Activated T-cell treated with anti-CD3 and anti-CD28 coated beads, Interleukin-2, amount 50 U/mL, for 72 hours (primary cell): ENCODE data around the gene MDP1. TPM values are rescaled to one million over a fixed set of nuclear protein-coding genes. Genes with fewer than 3 reads are reported as not detected.

Experiments
- ATAC-seq, 2 donors: fragments of 150-1000 bp; cut with Tn5 transposase; replicated peaks in 1 of 2; 2 replicates each; pipeline ENCODE4 v1.10.0; 2021; ENCODE audit warnings: moderate library complexity in 2 of 2, mild to moderate bottlenecking in 1 of 2
- DNase-seq, 2 donors: peaks; one replicate each; pipeline ENCODE4 v3.0.0; 2021 to 2022; ENCODE audit warnings: mixed read lengths in 1 of 2
- H3K27ac Mint-ChIP-seq: one replicate; pipeline ENCODE4 v1.8.0; 2022; ENCODE audit warnings: mild to moderate bottlenecking, moderate library complexity, mixed read lengths
- H3K27me3 Mint-ChIP-seq: one replicate; pipeline ENCODE4 v1.8.0; 2022; ENCODE audit warnings: low read depth, mixed read lengths
- H3K36me3 Mint-ChIP-seq, 2 donors: one replicate each; pipeline ENCODE4 v1.8.0; 2022; ENCODE audit warnings: mixed read lengths in 2 of 2, mild to moderate bottlenecking in 1 of 2; ENCODE audit not compliant: insufficient read depth in 2 of 2
- H3K4me1 Mint-ChIP-seq: one replicate; pipeline ENCODE4 v1.8.0; 2022; ENCODE audit warnings: low read depth, mixed read lengths
- H3K4me3 Mint-ChIP-seq, 2 donors: one replicate each; pipeline ENCODE4 v1.8.0; 2022; ENCODE audit warnings: mild to moderate bottlenecking in 2 of 2, mixed read lengths in 2 of 2, moderate library complexity in 2 of 2
- H3K9me3 Mint-ChIP-seq, 2 donors: one replicate each; pipeline ENCODE4 v1.8.0; 2022; ENCODE audit warnings: mixed read lengths in 2 of 2
- total RNA-seq, 2 donors: library from RNA; stranded (reverse); gene quantifications; one replicate each; pipeline ENCODE4 v1.2.3, GENCODE V29; 2022

The MDP1 gene
- total RNA-seq, 2 donors from 2014 or later = 16.8 to 20.2 TPM

GRCh38 chr14:24176599-24176998 lies 39.3 kb downstream of the MDP1 start:
- Mint-ChIP-seq H3K27ac (peak overlapping the region; percentile 49), H3K4me3 (no peak overlapping the region), H3K9me3 (no peaks in the 10 kb centered on the region), H3K36me3 (peaks cover 0 to 4% of the 10 kb centered on the region in 2 donors), H3K27me3 (no peaks in the 10 kb centered on the region), H3K4me1 (peaks cover 6% of the 10 kb centered on the region)
- DNase-seq = no peak
- no peak for ATAC-seq

GRCh38 chr14:24172871-24173281 lies 43.0 kb downstream of the MDP1 start:
- Mint-ChIP-seq H3K9me3 (no peaks in the 10 kb centered on the region), H3K4me3 (peak overlapping the region; percentile 63 to 91), H3K27ac (peak overlapping the region; percentile 91), H3K27me3 (no peaks in the 10 kb centered on the region), H3K36me3 (peaks cover 7 to 11% of the 10 kb centered on the region in 2 donors), H3K4me1 (peaks cover 25% of the 10 kb centered on the region)
- DNase-seq = no peak
- no peak for ATAC-seq

GRCh38 chr14:24172261-24172860 lies 43.5 kb downstream of the MDP1 start:
- Mint-ChIP-seq H3K4me3 (peak overlapping the region; percentile 82 to 91), H3K36me3 (peaks cover 8 to 14% of the 10 kb centered on the region in 2 donors), H3K27me3 (no peaks in the 10 kb centered on the region), H3K27ac (no peak overlapping the region), H3K9me3 (no peaks in the 10 kb centered on the region), H3K4me1 (peaks cover 30% of the 10 kb centered on the region)
- ATAC-seq (no peak), DNase-seq (no peak)

GRCh38 chr14:24171422-24172260 lies 44.2 kb downstream of the MDP1 start, which contains the start of gene REC8:
Gene REC8 (plus strand): TSS chr14:24172080. CDS start chr14:24172553, 473 bp downstream.
- H3K4me3 Mint-ChIP-seq = peak within 1 kb of the TSS; percentile 82 to 91
- peak; percentile 78 to 79 for ATAC-seq
- H3K27ac Mint-ChIP-seq = peak within 1 kb of the TSS; percentile 91
- H3K36me3 Mint-ChIP-seq = peaks cover 9 to 19% of the 10 kb centered on the region in 2 donors
- H3K4me1 Mint-ChIP-seq = peaks cover 37% of the 10 kb centered on the region
- DNase-seq = peak; percentile 71 to 77
- no peaks in the 10 kb centered on the region for H3K27me3 Mint-ChIP-seq
- H3K9me3 Mint-ChIP-seq = no peaks in the 10 kb centered on the region

- peak overlapping the region; percentile 36 for H3K27ac Mint-ChIP-seq
- DNase-seq (no peak), ATAC-seq (no peak)
- H3K27me3 Mint-ChIP-seq = no peaks in the 10 kb centered on the region
- H3K4me1 Mint-ChIP-seq = peaks cover 73% of the 10 kb centered on the region
- H3K4me3 Mint-ChIP-seq = no peak overlapping the region
- no peaks in the 10 kb centered on the region for H3K9me3 Mint-ChIP-seq
- H3K36me3 Mint-ChIP-seq = peaks cover 24 to 54% of the 10 kb centered on the region in 2 donors
These were observed 48.3 kb downstream of the MDP1 start for GRCh38 chr14:24167469-24168114.

- Mint-ChIP-seq H3K36me3 (peaks cover 32 to 63% of the 10 kb centered on the region in 2 donors), H3K4me3 (no peak overlapping the region), H3K4me1 (peaks cover 75% of the 10 kb centered on the region), H3K9me3 (no peaks in the 10 kb centered on the region), H3K27ac (no peak overlapping the region), H3K27me3 (no peaks in the 10 kb centered on the region)
- no peak for DNase-seq
- ATAC-seq = no peak
These were observed 50.1 kb downstream of the MDP1 start for GRCh38 chr14:24165785-24166184.

GRCh38 chr14:24164518-24164991 lies 51.3 kb downstream of the MDP1 start:
- ATAC-seq (no peak), DNase-seq (no peak)
- H3K9me3 Mint-ChIP-seq = no peaks in the 10 kb centered on the region
- peaks cover 72% of the 10 kb centered on the region for H3K4me1 Mint-ChIP-seq
- H3K27me3 Mint-ChIP-seq = no peaks in the 10 kb centered on the region
- peak overlapping the region; percentile 21 for H3K27ac Mint-ChIP-seq
- H3K4me3 Mint-ChIP-seq = no peak overlapping the region
- H3K36me3 Mint-ChIP-seq = peaks cover 31 to 58% of the 10 kb centered on the region in 2 donors

Other genes starting within 250 kb of the MDP1 start
- 10 to 100 TPM; 24.7 to 27.2 TPM for gene DHRS4L2, start 227.1 kb downstream of the MDP1 start, total RNA-seq
- gene CARMIL3, start 164.1 kb downstream of the MDP1 start, total RNA-seq = 1 to 10 TPM; 1.9 to 2.1 TPM
- under 1 TPM; 0.12 to 0.14 TPM for gene CPNE6, start 144.5 kb downstream of the MDP1 start, total RNA-seq
- 100 to 1,000 TPM; 161 to 180 TPM for gene PCK2, start 121.8 kb downstream of the MDP1 start, total RNA-seq
- 100 to 1,000 TPM; 109 to 124 TPM for gene DCAF11, start 101.3 kb downstream of the MDP1 start, total RNA-seq
- 1 to 10 TPM; 5.2 TPM for gene NRL, start 101.1 kb downstream of the MDP1 start, total RNA-seq
- 1 to 10 TPM in 1 of 2 donors, under 1 TPM in 1; 0.46 to 2.2 TPM for gene FITM1, start 85.4 kb downstream of the MDP1 start, total RNA-seq
- gene PSME1, start 79.9 kb downstream of the MDP1 start, total RNA-seq = 100 to 1,000 TPM; 342 to 378 TPM
- 10 to 100 TPM; 38.0 to 56.5 TPM for gene EMC9, start 74.5 kb downstream of the MDP1 start, total RNA-seq
- gene PSME2, start 69.5 kb downstream of the MDP1 start, total RNA-seq = 100 to 1,000 TPM; 369 to 376 TPM
- gene RNF31, start 68.6 kb downstream of the MDP1 start, total RNA-seq = 10 to 100 TPM; 88.7 to 90.6 TPM
- gene IRF9, start 54.8 kb downstream of the MDP1 start, total RNA-seq = 100 to 1,000 TPM; 245 to 263 TPM
- gene REC8, start 44.0 kb downstream of the MDP1 start, total RNA-seq = 10 to 100 TPM; 48.0 to 57.9 TPM
- 10 to 100 TPM; 30.9 to 38.0 TPM for gene IPO4, start 27.2 kb downstream of the MDP1 start, total RNA-seq
- 10 to 100 TPM; 27.4 to 32.5 TPM for gene TM9SF1, start 20.6 kb downstream of the MDP1 start, total RNA-seq
- under 1 TPM in 1 of 2 donors, not detected in 1; 0.88 TPM for gene TSSK4, start 10.4 kb downstream of the MDP1 start, total RNA-seq
- gene CHMP4A, start 2.6 kb downstream of the MDP1 start, total RNA-seq = 100 to 1,000 TPM; 105 to 119 TPM
- 100 to 1,000 TPM; 127 to 148 TPM for gene NEDD8, start 16.3 kb upstream of the MDP1 start, total RNA-seq
- 10 to 100 TPM; 67.5 to 75.5 TPM for gene GMPR2, start 16.9 kb upstream of the MDP1 start, total RNA-seq
- 100 to 1,000 TPM in 1 of 2 donors, 10 to 100 TPM in 1; 87.7 to 103 TPM for gene TINF2, start 26.6 kb upstream of the MDP1 start, total RNA-seq
- gene TGM1, start 47.1 kb upstream of the MDP1 start, total RNA-seq = 10 to 100 TPM in 1 of 2 donors, 1 to 10 TPM in 1; 9.3 to 14.0 TPM
- gene RABGGTA, start 55.5 kb upstream of the MDP1 start, total RNA-seq = 10 to 100 TPM; 53.8 to 56.2 TPM
- gene DHRS1, start 83.7 kb upstream of the MDP1 start, total RNA-seq = 10 to 100 TPM; 28.5 to 29.0 TPM
- gene NOP9, start 83.8 kb upstream of the MDP1 start, total RNA-seq = 10 to 100 TPM; 31.7 to 34.0 TPM
- gene CIDEB, start 91.9 kb upstream of the MDP1 start, total RNA-seq = 10 to 100 TPM; 11.6 to 12.9 TPM
- gene LTB4R2, start 94.1 kb upstream of the MDP1 start, total RNA-seq = 10 to 100 TPM; 21.5 to 23.4 TPM
- gene LTB4R, start 95.4 kb upstream of the MDP1 start, total RNA-seq = 10 to 100 TPM; 27.1 to 28.5 TPM
- gene ADCY4, start 119.0 kb upstream of the MDP1 start, total RNA-seq = 1 to 10 TPM; 4.6 to 6.9 TPM
- gene RIPK3, start 123.9 kb upstream of the MDP1 start, total RNA-seq = 10 to 100 TPM; 11.0 to 18.6 TPM
- 10 to 100 TPM in 1 of 2 donors, 1 to 10 TPM in 1; 2.6 to 11.3 TPM for gene NFATC4, start 152.1 kb upstream of the MDP1 start, total RNA-seq
- under 1 TPM; 0.09 to 0.14 TPM for gene NYNRIN, start 182.9 kb upstream of the MDP1 start, total RNA-seq
- gene CBLN3, start 213.6 kb upstream of the MDP1 start, total RNA-seq = 10 to 100 TPM; 15.7 to 30.7 TPM
- gene KHNYN, start 213.9 kb upstream of the MDP1 start, total RNA-seq = 100 to 1,000 TPM; 114 to 126 TPM
- 10 to 100 TPM; 38.5 to 44.8 TPM for gene SDR39U1, start 226.7 kb upstream of the MDP1 start, total RNA-seq